H1 (cell line): ENCODE results near the gene GARS1. TPM values are rescaled to one million over a fixed set of nuclear protein-coding genes. Genes with fewer than 3 reads are reported as not detected.

Source experiments
- CTCF ChIA-PET: fragments of 300-600 bp; sonication (Branson Sonifier 250); formaldehyde crosslinking; loops from one replicate; lab custom pipeline; 2021; ENCODE audit not compliant: partially characterized antibody; lab: Charles Lee
- POLR2A ChIA-PET: fragments of 300-600 bp; sonication (Branson Sonifier 250); formaldehyde crosslinking; loops from one replicate; lab custom pipeline; 2021; ENCODE audit warnings: inconsistent platforms; ENCODE audit not compliant: partially characterized antibody; lab: Charles Lee
- DNase-seq, 2 experiments: peaks; one replicate each; pipeline versions ENCODE4 v3.0.0 to v3.0.0-alpha.2; 2010 to 2022; ENCODE audit warnings: low spot score in 2 of 2, low read depth in 1 of 2, mixed read lengths in 1 of 2
- FAIRE-seq: peaks from 2 replicates; lab custom pipeline; 2011; peaks lifted over from hg19 to GRCh38; lab: Jason Lieb, UNC
- H2AFZ ChIP-seq: 2 replicates; pipeline ENCODE4 v1.8.1; 2012; ENCODE audit warnings: low read length, inconsistent platforms
- H2AK5ac ChIP-seq: 2 replicates; pipeline ENCODE4 v1.6.1; 2013; ENCODE audit warnings: low read depth, low read length
- H2BK120ac ChIP-seq: replicated peaks from 2 replicates; pipeline ENCODE3; 2013; ENCODE audit warnings: low read depth, low read length, inconsistent platforms
- H2BK12ac ChIP-seq: 2 replicates; pipeline ENCODE4 v1.6.1; 2013; ENCODE audit warnings: low read depth, low read length
- H2BK15ac ChIP-seq: 2 replicates; pipeline ENCODE4 v1.6.1; 2013; ENCODE audit warnings: low read length
- H2BK20ac ChIP-seq: 2 replicates; pipeline ENCODE4 v1.6.1; 2013; ENCODE audit warnings: low read length
- H2BK5ac ChIP-seq: 2 replicates; pipeline ENCODE4 v1.6.1; 2013; ENCODE audit warnings: low read depth, low read length
- H3K14ac ChIP-seq: 2 replicates; pipeline ENCODE4 v1.6.1; 2013; ENCODE audit warnings: inconsistent platforms; ENCODE audit not compliant: insufficient read length
- H3K18ac ChIP-seq: 2 replicates; pipeline ENCODE4 v1.6.1; 2013; ENCODE audit warnings: low read length; ENCODE audit errors: extremely low read depth
- H3K23ac ChIP-seq: 2 replicates; pipeline ENCODE4 v1.6.1; 2013; ENCODE audit warnings: inconsistent platforms; ENCODE audit not compliant: insufficient read length
- H3K23me2 ChIP-seq: 2 replicates; pipeline ENCODE4 v1.6.1; 2013; ENCODE audit warnings: low read depth, low read length
- H3K27ac ChIP-seq: 2 replicates; pipeline ENCODE4 v1.6.1; 2011; ENCODE audit warnings: low read depth, low read length, inconsistent platforms
- H3K27me3 ChIP-seq, 4 experiments: replicated peaks in 1 of 4; 1 replicate in 1 of 4; 2 replicates in 3 of 4; pipeline versions ENCODE4 v1.6.1 to v1.8.1; 2011 to 2013; ENCODE audit warnings: low read length in 3 of 4, mild to moderate bottlenecking in 3 of 4, inconsistent platforms in 2 of 4, mixed read lengths in 2 of 4, moderate library complexity in 1 of 4; ENCODE audit not compliant: control insufficient read depth in 3 of 4, insufficient read depth in 3 of 4; ENCODE audit errors: extremely low read depth in 1 of 4
- H3K36me3 ChIP-seq, 4 experiments: 2 replicates each; pipeline versions ENCODE4 v1.6.1 to v1.8.1; 2011 to 2013; ENCODE audit warnings: mild to moderate bottlenecking in 4 of 4, low read length in 3 of 4, moderate library complexity in 2 of 4, control low read depth in 1 of 4, inconsistent platforms in 1 of 4; ENCODE audit not compliant: insufficient read depth in 4 of 4, control insufficient read depth in 2 of 4
- H3K4ac ChIP-seq: replicated peaks from 2 replicates; pipeline ENCODE3; 2013; ENCODE audit warnings: low read length, low read depth, mixed read lengths, inconsistent platforms; ENCODE audit not compliant: insufficient read length
- H3K4me1 ChIP-seq, 4 experiments: replicated peaks in 1 of 4; 1 replicate in 1 of 4; 2 replicates in 3 of 4; pipeline versions ENCODE4 v1.6.1 to v1.8.1; 2011 to 2013; ENCODE audit warnings: low read length in 3 of 4, inconsistent platforms in 2 of 4, mixed read lengths in 1 of 4; ENCODE audit not compliant: insufficient read depth in 4 of 4, control insufficient read depth in 3 of 4
- H3K4me2 ChIP-seq, 2 experiments: 2 replicates each; pipeline versions ENCODE4 v1.6.1 to v1.8.1; 2011 to 2013; ENCODE audit warnings: low read depth in 2 of 2, low read length in 2 of 2, control low read depth in 1 of 2, inconsistent platforms in 1 of 2, mild to moderate bottlenecking in 1 of 2; ENCODE audit not compliant: insufficient read depth in 1 of 2
- H3K4me3 ChIP-seq, 4 experiments: fragments of 200-600, 300-600 bp in 1 of 4; sonication (generic), shearing (Covaris generic), sonication (Bioruptor Twin) in 1 of 4; 2 replicates each; pipeline versions ENCODE4 v1.5.1 to v1.8.1; 2011 to 2016; ENCODE audit warnings: low read length in 4 of 4, low read depth in 3 of 4, control low read depth in 2 of 4, inconsistent platforms in 2 of 4, mild to moderate bottlenecking in 2 of 4, mixed read lengths in 1 of 4, moderate library complexity in 1 of 4; ENCODE audit not compliant: insufficient read depth in 2 of 4; ENCODE audit errors: extremely low read depth in 1 of 4
- H3K56ac ChIP-seq: replicated peaks from 2 replicates; pipeline ENCODE3; 2013; ENCODE audit warnings: low read depth, mild to moderate bottlenecking, mixed read lengths, low read length, inconsistent platforms; ENCODE audit not compliant: insufficient read length
- H3K79me1 ChIP-seq: 2 replicates; pipeline ENCODE4 v1.6.1; 2013; ENCODE audit warnings: low read depth, low read length, control low read depth
- H3K79me2 ChIP-seq, 2 experiments: 2 replicates each; pipeline versions ENCODE4 v1.6.1 to v1.8.1; 2012 to 2013; ENCODE audit warnings: low read length in 2 of 2, mild to moderate bottlenecking in 2 of 2, inconsistent platforms in 1 of 2; ENCODE audit not compliant: insufficient read depth in 2 of 2, control insufficient read depth in 1 of 2
- H3K9ac ChIP-seq, 4 experiments: replicated peaks in 1 of 4; 1 replicate in 1 of 4; 2 replicates in 3 of 4; pipeline versions ENCODE4 v1.6.1 to v1.8.1; 2011 to 2013; ENCODE audit warnings: low read depth in 3 of 4, low read length in 3 of 4, control low read depth in 2 of 4, mild to moderate bottlenecking in 2 of 4, moderate library complexity in 2 of 4, inconsistent platforms in 1 of 4; ENCODE audit errors: extremely low read depth in 1 of 4
- H3K9me3 ChIP-seq, 2 experiments: 2 replicates each; pipeline versions ENCODE4 v1.6.1 to v1.8.1; 2012 to 2013; ENCODE audit warnings: mild to moderate bottlenecking in 2 of 2, moderate library complexity in 2 of 2, control low read depth in 1 of 2, inconsistent platforms in 1 of 2, low read depth in 1 of 2, low read length in 1 of 2, mixed read lengths in 1 of 2; ENCODE audit not compliant: insufficient read depth in 2 of 2
- H4K20me1 ChIP-seq, 2 experiments: replicated peaks in 1 of 2; 2 replicates each; pipeline versions ENCODE3 to v1.8.1; 2011 to 2013; ENCODE audit warnings: inconsistent platforms in 2 of 2, low read length in 2 of 2, mild to moderate bottlenecking in 1 of 2; ENCODE audit not compliant: insufficient read depth in 2 of 2, control insufficient read depth in 1 of 2
- H4K5ac ChIP-seq: 2 replicates; pipeline ENCODE4 v1.6.1; 2013; ENCODE audit warnings: low read length, low read depth, mixed read lengths, inconsistent platforms; ENCODE audit not compliant: insufficient read length
- H4K8ac ChIP-seq: 2 replicates; pipeline ENCODE4 v1.8.0; 2013; ENCODE audit warnings: mild to moderate bottlenecking, moderate library complexity, low read length, inconsistent platforms; ENCODE audit not compliant: insufficient read depth; ENCODE audit errors: extremely low read depth
- H4K91ac ChIP-seq: replicated peaks from 2 replicates; pipeline ENCODE3; 2013; ENCODE audit warnings: low read length, mixed read lengths, inconsistent platforms; ENCODE audit not compliant: insufficient read length
- BACH1 ChIP-seq: IDR thresholded peaks from 2 replicates; pipeline ENCODE4 v1.6.1; 2012; ENCODE audit warnings: low read length, improper control_type of control experiment
- CBX8 ChIP-seq: fragments of 300-800, 300-1000 bp; sonication (generic); IDR thresholded peaks from 2 replicates; pipeline ENCODE4 v1.7.1; 2016; ENCODE audit warnings: low read depth, low read length, borderline replicate concordance
- E2F6 ChIP-seq: IDR thresholded peaks from 2 replicates; pipeline ENCODE4 v1.6.1; 2012; ENCODE audit warnings: inconsistent platforms
- GABPA ChIP-seq: IDR thresholded peaks from 2 replicates; pipeline ENCODE4 v1.6.1; 2011; ENCODE audit warnings: mild to moderate bottlenecking, low read length, moderate library complexity, borderline replicate concordance; ENCODE audit not compliant: insufficient read depth
- KDM4A ChIP-seq: IDR thresholded peaks from one replicate; pipeline ENCODE4 v1.7.1; 2012; ENCODE audit warnings: low read depth, mild to moderate bottlenecking, moderate library complexity, low read length, inconsistent platforms; ENCODE audit not compliant: severe bottlenecking
- NANOG ChIP-seq: IDR thresholded peaks from 2 replicates; pipeline ENCODE4 v1.6.1; 2011; ENCODE audit warnings: low read length, low read depth, mild to moderate bottlenecking, inconsistent platforms; ENCODE audit not compliant: insufficient read depth, poor library complexity, severe bottlenecking
- RXRA ChIP-seq: IDR thresholded peaks from 2 replicates; pipeline ENCODE4 v1.6.1; 2011; ENCODE audit warnings: low read depth, mild to moderate bottlenecking, low read length, moderate library complexity; ENCODE audit not compliant: insufficient read depth
- SP1 ChIP-seq: IDR thresholded peaks from 2 replicates; pipeline ENCODE4 v1.6.1; 2011; ENCODE audit warnings: low read depth, low read length
- TAF1 ChIP-seq: IDR thresholded peaks from 2 replicates; pipeline ENCODE4 v1.6.1; 2011; ENCODE audit warnings: mild to moderate bottlenecking, low read depth, low read length
- TEAD4 ChIP-seq: IDR thresholded peaks from 2 replicates; pipeline ENCODE4 v1.6.1; 2012; ENCODE audit warnings: low read depth, low read length, inconsistent platforms, mixed read lengths
- USF2 ChIP-seq: IDR thresholded peaks from 2 replicates; pipeline ENCODE4 v1.6.1; 2011; ENCODE audit warnings: low read length, improper control_type of control experiment
- ZNF274 ChIP-seq: IDR thresholded peaks from 2 replicates; pipeline ENCODE4 v1.7.0; 2012; ENCODE audit warnings: low read length, borderline replicate concordance; ENCODE audit errors: extremely low read depth
- WGBS, 2 experiments: shearing (Covaris generic) in 1 of 2; methylation state at CpG; one replicate each; pipeline versions ENCODE4 v1.1.6 to v1.1.7; 2013 to 2015; ENCODE audit warnings: low lambda C conversion rate in 2 of 2, mixed read lengths in 2 of 2, inconsistent platforms in 1 of 2, low coverage in 1 of 2, missing lambda C conversion rate in 1 of 2; ENCODE audit not compliant: insufficient replicate concordance in 2 of 2, insufficient coverage in 1 of 2, insufficient read length in 1 of 2; ENCODE audit errors: extremely low coverage in 1 of 2, missing lambda C conversion rate in 1 of 2; 5-methylcytosine and 5-hydroxymethylcytosine counted together
- polyA plus RNA-seq, 7 experiments: library from polyadenylated mRNA; depleted of rRNA in 3 of 7; stranded (reverse) in 5 of 7; unstranded in 2 of 7; fragments of >200 nt in 5 of 7; fragments of 200-250 nt in 2 of 7; gene quantifications; 1 replicate in 5 of 7; 2 replicates in 1 of 7; 4 replicates in 1 of 7; pipeline versions ENCODE4 v1.2.1 to v1.2.3, GENCODE V29; 2011 to 2013; ENCODE audit warnings: missing spikeins in 2 of 7, mixed read lengths in 2 of 7
- total RNA-seq: library from RNA; stranded (reverse); fragmentation: NEBNext Ultra II Directional; extraction: Animal tissue kit (Norgen Biotek cat#: 25700); gene quantifications from 2 replicates; pipeline ENCODE4 v1.2.1, GENCODE V29; 2021

The GARS1 gene
- total and polyA plus RNA-seq, 2 of the 8 experiments (the other 6 are each of a cell fraction or from before 2014, with no cell fraction given), result 270 to 476 TPM

- Histone ChIP-seq H2BK12ac (no peak overlapping the region; the same call in 1 of the 2 replicates), H3K9ac (no peak overlapping the region), H4K91ac (no peak overlapping the region), H3K23me2 (no peaks in the 10 kb centered on the region), H3K14ac (no peak overlapping the region), H2BK20ac (no peak overlapping the region), H3K4ac (no peak overlapping the region), H3K9me3 (no peaks in the 10 kb centered on the region), H4K8ac (no peak overlapping the region), H3K27ac (peak overlapping the region; percentile 53; the same call in 1 of the 2 replicates), H3K36me3 (no peaks in the 10 kb centered on the region), H2AFZ (no peak overlapping the region), H4K20me1 (no peaks in the 10 kb centered on the region), H2AK5ac (no peak overlapping the region), H2BK5ac (no peak overlapping the region), H3K23ac (no peak overlapping the region), H2BK15ac (no peak overlapping the region), H3K4me2 (peak overlapping the region; percentile 30 to 52; a peak in 3 of 4 replicates), H3K27me3 (no peaks in the 10 kb centered on the region), H3K18ac (no peak overlapping the region), H3K4me3 (no peak overlapping the region; a peak in 1 of 8 replicates), H3K4me1 (peaks cover 0 to 4% (median 3%) of the 10 kb centered on the region in 4 experiments; a peak in 4 of 7 replicates), H3K79me2 (no peaks in the 10 kb centered on the region), H4K5ac (no peak overlapping the region), H3K79me1 (no peaks in the 10 kb centered on the region), H3K56ac (no peak overlapping the region), H2BK120ac (no peak overlapping the region)
- no peak for DNase-seq
- ChIA-PET POLR2A (interaction anchor here (1.1 to 1.5 kb wide), 2 partner anchors 37 to 39 kb away, joined by 3 to 4 read pairs; no protein-coding TSS in a partner anchor), CTCF (interaction anchor here (0.8 to 11.1 kb wide), 4 partner anchors 8 to 392 kb away, joined by 3 to 214 read pairs (median 8); no protein-coding TSS in a partner anchor)
- 62% methylated on average over 6 of the region's 6 CpGs; no CpG with 5 or more reads in 1 of the 2 experiments for WGBS, 2 experiments
- FAIRE-seq, result peak; percentile 62
- TF ChIP-seq NANOG (peak; percentile 51), E2F6 (no peak), GABPA (no peak), TEAD4 (no peak), KDM4A (no peak), USF2 (no peak), CBX8 (no peak), ZNF274 (no peak), TAF1 (no peak), RXRA (no peak), SP1 (0 out of 2 replicates have a peak, but pooled peaks have one; percentile 46), BACH1 (no peak)
Observed at GRCh38 chr7:30556840-30557239, 37.8 kb upstream of the GARS1 start.
